GM23248 (cell line): Measurements from ENCODE around the gene MFNG. TPM values are rescaled to one million over a fixed set of nuclear protein-coding genes. Genes with fewer than 3 reads are reported as not detected.
A peak's percentile ranks its signal among the peaks of the same experiment; 100 is the strongest.

Experiments
- DNase-seq: peaks from one replicate; pipeline ENCODE4 v3.0.0-alpha.2; 2015
- H2AFZ ChIP-seq: fragments of 200-600 bp; sonication (generic); 2 replicates; pipeline ENCODE4 v1.6.1; 2016; ENCODE audit warnings: antibody characterized with exemption
- H3F3A ChIP-seq: fragments of 200-600 bp; sonication (generic); 2 replicates; pipeline ENCODE4 v1.6.1; 2016; ENCODE audit warnings: mild to moderate bottlenecking, antibody characterized with exemption, mixed run types; ENCODE audit not compliant: insufficient read depth
- H3K27ac ChIP-seq: fragments of 200-600 bp; sonication (generic); 2 replicates; pipeline ENCODE4 v1.5.1; 2016; ENCODE audit warnings: mild to moderate bottlenecking
- H3K27me3 ChIP-seq: fragments of 200-600 bp; sonication (generic); replicated peaks from 2 replicates; pipeline ENCODE4 v1.6.1; 2016; ENCODE audit warnings: mild to moderate bottlenecking; ENCODE audit not compliant: insufficient read depth
- H3K36me3 ChIP-seq: fragments of 200-600 bp; sonication (generic); 2 replicates; pipeline ENCODE4 v1.6.1; 2016; ENCODE audit warnings: low read depth, mild to moderate bottlenecking
- H3K4me1 ChIP-seq: fragments of 200-600 bp; sonication (generic); 2 replicates; pipeline ENCODE4 v1.6.1; 2016; ENCODE audit warnings: mild to moderate bottlenecking; ENCODE audit not compliant: insufficient read depth
- H3K4me2 ChIP-seq: fragments of 200-600 bp; sonication (generic); one replicate; pipeline ENCODE4 v1.6.1; 2016; ENCODE audit warnings: mild to moderate bottlenecking; ENCODE audit not compliant: unreplicated experiment
- H3K4me3 ChIP-seq: fragments of 200-600 bp; sonication (generic); 2 replicates; pipeline ENCODE4 v1.5.1; 2016; ENCODE audit warnings: mild to moderate bottlenecking
- H3K79me2 ChIP-seq: fragments of 200-600 bp; sonication (generic); 2 replicates; pipeline ENCODE4 v1.6.1; 2016; ENCODE audit warnings: mild to moderate bottlenecking; ENCODE audit not compliant: insufficient read depth
- H3K9ac ChIP-seq: fragments of 200-600 bp; sonication (generic); 2 replicates; pipeline ENCODE4 v1.6.1; 2016; ENCODE audit warnings: mild to moderate bottlenecking
- H3K9me2 ChIP-seq: fragments of 200-600 bp; sonication (generic); 2 replicates; pipeline ENCODE4 v1.6.1; 2016; ENCODE audit warnings: mixed run types, mild to moderate bottlenecking, moderate library complexity; ENCODE audit not compliant: insufficient read depth
- H3K9me3 ChIP-seq: fragments of 200-600 bp; sonication (generic); one replicate; pipeline ENCODE4 v1.6.1; 2017; ENCODE audit warnings: low read depth
- H4K20me1 ChIP-seq: fragments of 200-600 bp; sonication (generic); 2 replicates; pipeline ENCODE4 v1.6.0; 2016; ENCODE audit not compliant: insufficient read depth
- EZH2 ChIP-seq: fragments of 200-600 bp; sonication (generic); IDR thresholded peaks from 2 replicates; pipeline ENCODE4 v1.6.1; 2018; ENCODE audit warnings: antibody characterized with exemption, mild to moderate bottlenecking; ENCODE audit not compliant: insufficient read depth, poor library complexity, severe bottlenecking
- EZH2phosphoT487 ChIP-seq: fragments of 200-600 bp; sonication (generic); IDR thresholded peaks from 2 replicates; pipeline ENCODE4 v1.6.1; 2018; ENCODE audit warnings: antibody characterized with exemption, moderate library complexity, mild to moderate bottlenecking, low read depth; ENCODE audit not compliant: insufficient read depth
- WGBS, 2 experiments: methylation state at CpG; one replicate each; pipeline ENCODE4 v1.1.6; 2015 to 2017; ENCODE audit warnings: low lambda C conversion rate in 2 of 2, low coverage in 1 of 2; ENCODE audit errors: missing lambda C conversion rate in 2 of 2; 5-methylcytosine and 5-hydroxymethylcytosine counted together
- in situ Hi-C: fragments of 300-500 bp; cut with MboI; formaldehyde crosslinking; loops from 2 replicates; pipeline ENCODE4 v1.15.0; 2020
- polyA plus RNA-seq: library from polyadenylated mRNA; unstranded; fragments of >200 nt; fragmentation: Nextera tagmentation; extraction: Ambion mirVana; gene quantifications from 2 replicates; pipeline ENCODE4 v1.2.1, GENCODE V29; 2016
- total RNA-seq: library from RNA; depleted of rRNA; stranded (reverse); fragments of >200 nt; shearing (Covaris generic); gene quantifications from 2 replicates; pipeline ENCODE4 v1.2.3, GENCODE V29; 2014

The MFNG gene
- total and polyA plus RNA-seq, 2 experiments from 2014 or later: not detected

- DNase-seq: no peak
- WGBS, 2 experiments: 81% methylated on average over 5 of the region's 5 CpGs
- H4K20me1 ChIP-seq: no peaks in the 10 kb centered on the region
- H3K9me2 ChIP-seq: no peaks in the 10 kb centered on the region
- peaks cover 12% of the 10 kb centered on the region for H3K4me1 ChIP-seq
- in situ Hi-C loops: no loop called here
- H3K27ac ChIP-seq: no peak overlapping the region
- H3K4me2 ChIP-seq: no peak overlapping the region
- H3K4me3 ChIP-seq: no peak overlapping the region
- H3F3A ChIP-seq: peaks cover 19% of the 10 kb centered on the region
- no peak overlapping the region for H2AFZ ChIP-seq
- no peak overlapping the region for H3K9ac ChIP-seq
- TF ChIP-seq EZH2phosphoT487 (no peak), EZH2 (no peak)
- H3K36me3 ChIP-seq: no peaks in the 10 kb centered on the region
- peaks cover 4% of the 10 kb centered on the region; the same call in 1 of the 2 replicates for H3K27me3 ChIP-seq
- H3K79me2 ChIP-seq: no peaks in the 10 kb centered on the region
- H3K9me3 ChIP-seq: no peaks in the 10 kb centered on the region
These were observed 50.1 kb downstream of the MFNG start for GRCh38 chr22:37435970-37436603.

GRCh38 chr22:37433786-37434185 lies 52.4 kb downstream of the MFNG start:
- H3K9ac ChIP-seq: no peak overlapping the region
- H4K20me1 ChIP-seq: no peaks in the 10 kb centered on the region
- no peak overlapping the region for H3K4me3 ChIP-seq
- no peaks in the 10 kb centered on the region for H3K36me3 ChIP-seq
- 17 to 23% methylated on average over 11 of the region's 11 CpGs for WGBS, 2 experiments
- H3K9me3 ChIP-seq: no peaks in the 10 kb centered on the region
- in situ Hi-C loops: no loop called here
- peaks cover under 1% of the 10 kb centered on the region; the same call in 1 of the 2 replicates for H3K27me3 ChIP-seq
- no peaks in the 10 kb centered on the region for H3K9me2 ChIP-seq
- H3K27ac ChIP-seq: no peak overlapping the region
- no peak overlapping the region for H3K4me2 ChIP-seq
- no peak overlapping the region for H2AFZ ChIP-seq
- TF ChIP-seq EZH2phosphoT487 (no peak), EZH2 (no peak)
- peaks cover 19% of the 10 kb centered on the region for H3F3A ChIP-seq
- H3K4me1 ChIP-seq: peaks cover 12% of the 10 kb centered on the region
- H3K79me2 ChIP-seq: no peaks in the 10 kb centered on the region
- no peak for DNase-seq

- WGBS, 2 experiments: 74 to 84% methylated on average over 3 of the region's 3 CpGs
- TF ChIP-seq EZH2 (no peak), EZH2phosphoT487 (no peak)
- no peak overlapping the region for H3K4me3 ChIP-seq
- H3K9ac ChIP-seq: no peak overlapping the region
- H3K4me2 ChIP-seq: no peak overlapping the region
- H3F3A ChIP-seq: peaks cover 19% of the 10 kb centered on the region
- no peaks in the 10 kb centered on the region for H3K9me2 ChIP-seq
- H4K20me1 ChIP-seq: no peaks in the 10 kb centered on the region
- H2AFZ ChIP-seq: no peak overlapping the region
- in situ Hi-C loops: no loop called here
- no peak for DNase-seq
- no peaks in the 10 kb centered on the region for H3K36me3 ChIP-seq
- peak overlapping the region; percentile 58 for H3K27ac ChIP-seq
- no peaks in the 10 kb centered on the region for H3K27me3 ChIP-seq
- H3K4me1 ChIP-seq: peaks cover 12% of the 10 kb centered on the region
- H3K79me2 ChIP-seq: no peaks in the 10 kb centered on the region
- no peaks in the 10 kb centered on the region for H3K9me3 ChIP-seq
These were observed 53.5 kb downstream of the MFNG start for GRCh38 chr22:37432708-37433054.

GRCh38 chr22:37431801-37432707 lies 54.1 kb downstream of the MFNG start:
- Histone ChIP-seq H3K79me2 (no peaks in the 10 kb centered on the region), H3K4me1 (peaks cover 12% of the 10 kb centered on the region), H3K9ac (no peak overlapping the region), H2AFZ (no peak overlapping the region), H3K4me2 (peak overlapping the region; percentile 22), H3K9me3 (no peaks in the 10 kb centered on the region), H4K20me1 (no peaks in the 10 kb centered on the region), H3K27ac (peak overlapping the region; percentile 58), H3K4me3 (0 out of 2 replicates have a peak overlapping the region, but pooled peaks have one; percentile 4), H3K27me3 (no peaks in the 10 kb centered on the region), H3K9me2 (no peaks in the 10 kb centered on the region), H3K36me3 (no peaks in the 10 kb centered on the region), H3F3A (peaks cover 19% of the 10 kb centered on the region)
- peak; percentile 83 for TF ChIP-seq EZH2phosphoT487
- no peak for TF ChIP-seq EZH2
- in situ Hi-C loops: no loop called here
- DNase-seq: peak; percentile 95
- 23 to 28% methylated on average over 10 to 14 of the region's 14 CpGs for WGBS, 2 experiments
